H1 (cell line): ENCODE measurements around the gene PLS3. TPM values are rescaled to one million over a fixed set of nuclear protein-coding genes. Genes with fewer than 3 reads are reported as not detected.

Experiments used
- ATF3 ChIP-seq: IDR thresholded peaks from 2 replicates; pipeline ENCODE4 v1.6.1; 2011; ENCODE audit warnings: low read depth, mild to moderate bottlenecking, low read length; ENCODE audit not compliant: insufficient read depth
- RAD21 ChIP-seq, 2 experiments: IDR thresholded peaks in 1 of 2; conservative IDR thresholded peaks in 1 of 2; 2 replicates each; pipeline ENCODE4 v1.6.1; 2011; ENCODE audit warnings: low read depth in 2 of 2, low read length in 2 of 2, improper control_type of control experiment in 1 of 2, inconsistent platforms in 1 of 2, mild to moderate bottlenecking in 1 of 2, moderate library complexity in 1 of 2
- SIX5 ChIP-seq: IDR thresholded peaks from 2 replicates; pipeline ENCODE4 v1.6.1; 2011; ENCODE audit warnings: mild to moderate bottlenecking, low read depth, low read length
- polyA plus RNA-seq, 7 experiments: library from polyadenylated mRNA; depleted of rRNA in 3 of 7; stranded (reverse) in 5 of 7; unstranded in 2 of 7; fragments of >200 nt in 5 of 7; fragments of 200-250 nt in 2 of 7; gene quantifications; 1 replicate in 5 of 7; 2 replicates in 1 of 7; 4 replicates in 1 of 7; pipeline versions ENCODE4 v1.2.1 to v1.2.3, GENCODE V29; 2011 to 2013; ENCODE audit warnings: missing spikeins in 2 of 7, mixed read lengths in 2 of 7
- total RNA-seq: library from RNA; stranded (reverse); fragmentation: NEBNext Ultra II Directional; extraction: Animal tissue kit (Norgen Biotek cat#: 25700); gene quantifications from 2 replicates; pipeline ENCODE4 v1.2.1, GENCODE V29; 2021
- TF ChIP-seq, protein P1 (sequence below): IDR thresholded peaks from 2 replicates; pipeline ENCODE4 v1.6.1; 2012; ENCODE audit warnings: inconsistent platforms
- TF ChIP-seq, protein P2 (sequence below), 3 experiments: IDR thresholded peaks; 1 replicate in 2 of 3; 2 replicates in 1 of 3; pipeline versions ENCODE4 v1.5.1 to v1.6.1; 2011; ENCODE audit warnings: low read length in 3 of 3, mild to moderate bottlenecking in 3 of 3, inconsistent platforms in 2 of 3, low read depth in 1 of 3, moderate library complexity in 1 of 3; ENCODE audit not compliant: insufficient read depth in 1 of 3; ENCODE audit errors: control extremely low read depth in 1 of 3

The PLS3 gene
- total and polyA plus RNA-seq, 2 of the 8 experiments (the other 6 are each of a cell fraction or from before 2014, with no cell fraction given) = 107 to 185 TPM

GRCh38 chrX:115535421-115535820 lies 25.6 kb upstream of the PLS3 start (continued):
- TF ChIP-seq ATF3 (no peak), SIX5 (no peak), RAD21 (IDR thresholded peaks at IDR 0.05 in 1 of 2, conservative IDR thresholded peaks at IDR 0.05 in 1 of 2; ENCODE audit: low read depth in 2 of 2, low read length in 2 of 2) (no peak)
- TF ChIP-seq, protein P1, sequence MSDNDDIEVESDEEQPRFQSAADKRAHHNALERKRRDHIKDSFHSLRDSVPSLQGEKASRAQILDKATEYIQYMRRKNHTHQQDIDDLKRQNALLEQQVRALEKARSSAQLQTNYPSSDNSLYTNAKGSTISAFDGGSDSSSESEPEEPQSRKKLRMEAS = no peak
- TF ChIP-seq, protein P2, sequence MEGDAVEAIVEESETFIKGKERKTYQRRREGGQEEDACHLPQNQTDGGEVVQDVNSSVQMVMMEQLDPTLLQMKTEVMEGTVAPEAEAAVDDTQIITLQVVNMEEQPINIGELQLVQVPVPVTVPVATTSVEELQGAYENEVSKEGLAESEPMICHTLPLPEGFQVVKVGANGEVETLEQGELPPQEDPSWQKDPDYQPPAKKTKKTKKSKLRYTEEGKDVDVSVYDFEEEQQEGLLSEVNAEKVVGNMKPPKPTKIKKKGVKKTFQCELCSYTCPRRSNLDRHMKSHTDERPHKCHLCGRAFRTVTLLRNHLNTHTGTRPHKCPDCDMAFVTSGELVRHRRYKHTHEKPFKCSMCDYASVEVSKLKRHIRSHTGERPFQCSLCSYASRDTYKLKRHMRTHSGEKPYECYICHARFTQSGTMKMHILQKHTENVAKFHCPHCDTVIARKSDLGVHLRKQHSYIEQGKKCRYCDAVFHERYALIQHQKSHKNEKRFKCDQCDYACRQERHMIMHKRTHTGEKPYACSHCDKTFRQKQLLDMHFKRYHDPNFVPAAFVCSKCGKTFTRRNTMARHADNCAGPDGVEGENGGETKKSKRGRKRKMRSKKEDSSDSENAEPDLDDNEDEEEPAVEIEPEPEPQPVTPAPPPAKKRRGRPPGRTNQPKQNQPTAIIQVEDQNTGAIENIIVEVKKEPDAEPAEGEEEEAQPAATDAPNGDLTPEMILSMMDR (IDR thresholded peaks at IDR 0.05; ENCODE audit: control extremely low read depth in 1 of 3, insufficient read depth in 1 of 3, low read depth in 1 of 3, low read length in 3 of 3) = no peak
